ENCODE data around the gene CREB3.
A peak's percentile ranks its signal among the peaks of the same experiment; 100 is the strongest.

CREB3 gene

GRCh38 chr9:35725362-35725761 lies 7.1 kb upstream of the CREB3 start:
- no peak for DNase-seq

GRCh38 chr9:35726931-35727330 lies 5.5 kb upstream of the CREB3 start:
- DNase-seq: peak in 15 of 51 donors; percentile 2 to 54 (median 19)

- DNase-seq: no peak
Observed at GRCh38 chr9:35727676-35728040, 4.8 kb upstream of the CREB3 start.

- peak in 25 of 51 donors; percentile 1 to 44 (median 17) for DNase-seq
Observed at GRCh38 chr9:35728041-35728971, 4.2 kb upstream of the CREB3 start.

- DNase-seq: no peak
Observed at GRCh38 chr9:35729101-35729500, 3.4 kb upstream of the CREB3 start.

- DNase-seq: peak in 21 of 51 donors; percentile 5 to 32 (median 19)
Observed at GRCh38 chr9:35729700-35730485, 2.6 kb upstream of the CREB3 start.

GRCh38 chr9:35730486-35730854 lies 2.0 kb upstream of the CREB3 start:
- DNase-seq: no peak

GRCh38 chr9:35731415-35732184 lies 866 bp upstream of the CREB3 start:
- DNase-seq: peak in 2 of 51 donors; percentile 35 to 68

GRCh38 chr9:35732800-35733541 lies 505 bp downstream of the CREB3 start:
- peak in 5 of 51 donors; percentile 23 to 48 (median 29) for DNase-seq

GRCh38 chr9:35734096-35734495 lies 1.6 kb downstream of the CREB3 start:
- no peak for DNase-seq

GRCh38 chr9:35736201-35736633 lies 3.8 kb downstream of the CREB3 start:
- peak in 21 of 51 donors; percentile 3 to 44 (median 25) for DNase-seq

GRCh38 chr9:35737143-35737542 lies 4.7 kb downstream of the CREB3 start:
- no peak for DNase-seq

GRCh38 chr9:35738186-35738585 lies 5.7 kb downstream of the CREB3 start:
- no peak for DNase-seq

- no peak for DNase-seq
Observed at GRCh38 chr9:35738924-35739323, 6.5 kb downstream of the CREB3 start.

- no peak for DNase-seq
Observed at GRCh38 chr9:35740243-35740642, 7.8 kb downstream of the CREB3 start.

- DNase-seq: no peak
Observed at GRCh38 chr9:35741740-35742139, 9.3 kb downstream of the CREB3 start.

GRCh38 chr9:35743452-35743851 lies 11.0 kb downstream of the CREB3 start:
- no peak for DNase-seq

- DNase-seq: no peak
Observed at GRCh38 chr9:35743880-35744518, 11.5 kb downstream of the CREB3 start.

- no peak for DNase-seq
Observed at GRCh38 chr9:35745569-35745968, 13.1 kb downstream of the CREB3 start.

GRCh38 chr9:35746583-35746982 lies 14.1 kb downstream of the CREB3 start:
- no peak for DNase-seq

Measured in hypothalamus (tissue), 51 donors.